ENCODE data around the gene CCDC137.

Gene CCDC137

GRCh38 chr17:81693509-81694210, 27.1 kb downstream of the CCDC137 start:
- WGBS = 90% methylated on average over 35 of the region's 35 CpGs
- Histone ChIP-seq H3K9me3 (ENCODE audit: insufficient read depth, low read depth, low read length) (no peaks in the 10 kb centered on the region), H3K27ac (ENCODE audit: low read depth, low read length) (no peak overlapping the region), H3K9ac (ENCODE audit: low read depth, low read length) (no peak overlapping the region), H3K4me1 (ENCODE audit: insufficient read depth, low read length) (no peaks in the 10 kb centered on the region), H3K27me3 (ENCODE audit: insufficient read depth, low read length) (no peaks in the 10 kb centered on the region), H3K36me3 (ENCODE audit: insufficient read depth, low read length) (peaks cover 93% of the 10 kb centered on the region), H3K4me3 (ENCODE audit: low read length) (no peak overlapping the region)

- H3K4me1 ChIP-seq (ENCODE audit: insufficient read depth, low read length) = no peaks in the 10 kb centered on the region
- no peak overlapping the region for H3K27ac ChIP-seq (ENCODE audit: low read depth, low read length)
- H3K27me3 ChIP-seq (ENCODE audit: insufficient read depth, low read length) = no peaks in the 10 kb centered on the region
- H3K9me3 ChIP-seq (ENCODE audit: insufficient read depth, low read depth, low read length) = no peaks in the 10 kb centered on the region
- no peak overlapping the region for H3K4me3 ChIP-seq (ENCODE audit: low read length)
- H3K36me3 ChIP-seq (ENCODE audit: insufficient read depth, low read length) = peaks cover 95% of the 10 kb centered on the region
- 97% methylated on average over 19 of the region's 19 CpGs for WGBS
- no peak overlapping the region for H3K9ac ChIP-seq (ENCODE audit: low read depth, low read length)
Measured at GRCh38 chr17:81694810-81695209, 28.3 kb downstream of the CCDC137 start.

GRCh38 chr17:81695211-81695610, 28.7 kb downstream of the CCDC137 start:
- Histone ChIP-seq H3K4me1 (ENCODE audit: insufficient read depth, low read length) (no peaks in the 10 kb centered on the region), H3K36me3 (ENCODE audit: insufficient read depth, low read length) (peaks cover 91% of the 10 kb centered on the region), H3K27me3 (ENCODE audit: insufficient read depth, low read length) (no peaks in the 10 kb centered on the region), H3K4me3 (ENCODE audit: low read length) (no peak overlapping the region), H3K9me3 (ENCODE audit: insufficient read depth, low read depth, low read length) (no peaks in the 10 kb centered on the region), H3K9ac (ENCODE audit: low read depth, low read length) (no peak overlapping the region), H3K27ac (ENCODE audit: low read depth, low read length) (no peak overlapping the region)
- WGBS = 96% methylated on average over 6 of the region's 6 CpGs

GRCh38 chr17:81695801-81696200, 29.3 kb downstream of the CCDC137 start:
- Histone ChIP-seq H3K4me1 (ENCODE audit: insufficient read depth, low read length) (no peaks in the 10 kb centered on the region), H3K4me3 (ENCODE audit: low read length) (no peak overlapping the region), H3K27ac (ENCODE audit: low read depth, low read length) (no peak overlapping the region), H3K9ac (ENCODE audit: low read depth, low read length) (no peak overlapping the region), H3K36me3 (ENCODE audit: insufficient read depth, low read length) (peaks cover 88% of the 10 kb centered on the region), H3K27me3 (ENCODE audit: insufficient read depth, low read length) (no peaks in the 10 kb centered on the region), H3K9me3 (ENCODE audit: insufficient read depth, low read depth, low read length) (no peaks in the 10 kb centered on the region)
- 96% methylated on average over 22 of the region's 22 CpGs for WGBS

GRCh38 chr17:81696218-81696941, 29.8 kb downstream of the CCDC137 start:
- Histone ChIP-seq H3K36me3 (ENCODE audit: insufficient read depth, low read length) (peaks cover 88% of the 10 kb centered on the region), H3K9ac (ENCODE audit: low read depth, low read length) (no peak overlapping the region), H3K9me3 (ENCODE audit: insufficient read depth, low read depth, low read length) (no peaks in the 10 kb centered on the region), H3K27me3 (ENCODE audit: insufficient read depth, low read length) (no peaks in the 10 kb centered on the region), H3K4me1 (ENCODE audit: insufficient read depth, low read length) (no peaks in the 10 kb centered on the region), H3K4me3 (ENCODE audit: low read length) (no peak overlapping the region), H3K27ac (ENCODE audit: low read depth, low read length) (no peak overlapping the region)
- 96% methylated on average over 40 of the region's 40 CpGs for WGBS

GRCh38 chr17:81697261-81698044, 30.9 kb downstream of the CCDC137 start:
- no peaks in the 10 kb centered on the region for H3K9me3 ChIP-seq (ENCODE audit: insufficient read depth, low read depth, low read length)
- no peak overlapping the region for H3K4me3 ChIP-seq (ENCODE audit: low read length)
- H3K9ac ChIP-seq (ENCODE audit: low read depth, low read length) = no peak overlapping the region
- no peaks in the 10 kb centered on the region for H3K4me1 ChIP-seq (ENCODE audit: insufficient read depth, low read length)
- WGBS = 92% methylated on average over 24 of the region's 25 CpGs
- no peaks in the 10 kb centered on the region for H3K27me3 ChIP-seq (ENCODE audit: insufficient read depth, low read length)
- H3K36me3 ChIP-seq (ENCODE audit: insufficient read depth, low read length) = peaks cover 84% of the 10 kb centered on the region
- H3K27ac ChIP-seq (ENCODE audit: low read depth, low read length) = no peak overlapping the region

- Histone ChIP-seq H3K4me3 (ENCODE audit: low read length) (peak overlapping the region; percentile 98; the same call in 1 of the 2 replicates), H3K9me3 (ENCODE audit: insufficient read depth, low read depth, low read length) (no peaks in the 10 kb centered on the region), H3K9ac (ENCODE audit: low read depth, low read length) (peak overlapping the region; percentile 99; the same call in 1 of the 2 replicates), H3K36me3 (ENCODE audit: insufficient read depth, low read length) (peaks cover 66% of the 10 kb centered on the region), H3K27ac (ENCODE audit: low read depth, low read length) (no peak overlapping the region), H3K27me3 (ENCODE audit: insufficient read depth, low read length) (no peaks in the 10 kb centered on the region), H3K4me1 (ENCODE audit: insufficient read depth, low read length) (no peaks in the 10 kb centered on the region)
- WGBS = 95% methylated on average over 25 of the region's 25 CpGs
Measured at GRCh38 chr17:81700353-81701287, 34.1 kb downstream of the CCDC137 start.

- no peaks in the 10 kb centered on the region for H3K9me3 ChIP-seq (ENCODE audit: insufficient read depth, low read depth, low read length)
- H3K4me1 ChIP-seq (ENCODE audit: insufficient read depth, low read length) = no peaks in the 10 kb centered on the region
- peak overlapping the region; percentile 99 for H3K9ac ChIP-seq (ENCODE audit: low read depth, low read length)
- peak overlapping the region; percentile 98 for H3K4me3 ChIP-seq (ENCODE audit: low read length)
- H3K36me3 ChIP-seq (ENCODE audit: insufficient read depth, low read length) = peaks cover 66% of the 10 kb centered on the region
- H3K27ac ChIP-seq (ENCODE audit: low read depth, low read length) = no peak overlapping the region
- no peaks in the 10 kb centered on the region for H3K27me3 ChIP-seq (ENCODE audit: insufficient read depth, low read length)
- WGBS = 90% methylated on average over 23 of the region's 23 CpGs
Measured at GRCh38 chr17:81701288-81702071, 34.9 kb downstream of the CCDC137 start.

GRCh38 chr17:81702934-81703746, 36.6 kb downstream of the CCDC137 start, which contains the start of gene MRPL12:
TSS of gene MRPL12 (plus strand) at chr17:81703367. CDS start at chr17:81703502, 135 bp downstream.
- peak within 1 kb of the TSS; percentile 99 for H3K9ac ChIP-seq (ENCODE audit: low read depth, low read length)
- peak within 1 kb of the TSS; percentile 98 for H3K4me3 ChIP-seq (ENCODE audit: low read length)
- H3K36me3 ChIP-seq (ENCODE audit: insufficient read depth, low read length) = peaks cover 66% of the 10 kb centered on the region
- under 1% methylated on average over 102 of the region's 102 CpGs for WGBS
- H3K9me3 ChIP-seq (ENCODE audit: insufficient read depth, low read depth, low read length) = no peaks in the 10 kb centered on the region
- no peaks in the 10 kb centered on the region for H3K4me1 ChIP-seq (ENCODE audit: insufficient read depth, low read length)
- H3K27me3 ChIP-seq (ENCODE audit: insufficient read depth, low read length) = no peaks in the 10 kb centered on the region
- peak within 1 kb of the TSS; percentile 94 for H3K27ac ChIP-seq (ENCODE audit: low read depth, low read length)
